HG02870 (cell line): Measurements from ENCODE around the gene SLBP.

Experiments used
- ATAC-seq: cut with Tn5 transposase; IDR thresholded peaks from one replicate; pipeline ENCODE4 v1.9.1; 2021; ENCODE audit warnings: mild to moderate bottlenecking, moderate library complexity; ENCODE audit not compliant: unreplicated experiment

The SLBP gene

DNA sequence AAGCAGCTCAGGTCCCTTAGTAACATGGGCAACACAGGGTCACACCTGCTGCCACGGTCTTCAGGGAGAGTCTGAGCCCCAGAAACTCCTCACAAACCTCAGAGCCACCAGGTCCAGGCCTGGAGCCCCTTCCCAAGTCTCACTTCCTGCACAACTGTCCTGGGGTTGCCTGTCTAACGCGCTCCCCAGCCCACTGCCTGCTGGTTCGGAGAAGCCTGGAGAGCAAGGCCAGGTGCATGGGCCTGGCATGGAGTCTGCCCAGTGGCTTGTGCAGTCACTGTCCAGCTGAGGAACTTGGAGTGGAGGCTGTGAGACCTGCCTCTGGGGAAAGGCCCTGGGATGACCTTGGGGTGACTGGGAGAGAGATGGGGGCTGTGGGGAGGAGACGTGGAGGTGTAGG, 56.0 kb downstream of the SLBP start:
- ATAC-seq: no peak

DNA sequence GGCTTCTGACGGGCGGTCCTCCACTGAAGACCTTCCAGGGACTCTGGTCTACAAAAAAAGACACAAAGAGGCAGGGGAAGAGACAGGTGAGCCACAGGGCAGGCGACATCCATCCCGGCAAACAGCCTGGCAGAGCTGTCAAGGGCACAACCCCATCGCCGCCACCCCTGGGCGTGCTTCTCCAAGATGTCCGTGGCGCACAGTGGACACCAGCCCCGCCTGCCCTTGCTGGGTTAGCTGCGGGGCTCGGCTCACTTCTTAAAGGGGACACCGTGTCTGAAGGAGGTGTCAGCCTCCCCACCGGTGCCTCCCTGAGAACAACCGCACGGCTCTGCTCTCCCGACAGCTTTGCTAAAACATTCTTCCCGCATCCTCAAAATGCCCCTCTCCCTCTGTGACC, 56.4 kb downstream of the SLBP start:
- no peak for ATAC-seq

GRCh38 chr4:1655081-1655480, 57.0 kb downstream of the SLBP start:
- ATAC-seq: no peak

DNA sequence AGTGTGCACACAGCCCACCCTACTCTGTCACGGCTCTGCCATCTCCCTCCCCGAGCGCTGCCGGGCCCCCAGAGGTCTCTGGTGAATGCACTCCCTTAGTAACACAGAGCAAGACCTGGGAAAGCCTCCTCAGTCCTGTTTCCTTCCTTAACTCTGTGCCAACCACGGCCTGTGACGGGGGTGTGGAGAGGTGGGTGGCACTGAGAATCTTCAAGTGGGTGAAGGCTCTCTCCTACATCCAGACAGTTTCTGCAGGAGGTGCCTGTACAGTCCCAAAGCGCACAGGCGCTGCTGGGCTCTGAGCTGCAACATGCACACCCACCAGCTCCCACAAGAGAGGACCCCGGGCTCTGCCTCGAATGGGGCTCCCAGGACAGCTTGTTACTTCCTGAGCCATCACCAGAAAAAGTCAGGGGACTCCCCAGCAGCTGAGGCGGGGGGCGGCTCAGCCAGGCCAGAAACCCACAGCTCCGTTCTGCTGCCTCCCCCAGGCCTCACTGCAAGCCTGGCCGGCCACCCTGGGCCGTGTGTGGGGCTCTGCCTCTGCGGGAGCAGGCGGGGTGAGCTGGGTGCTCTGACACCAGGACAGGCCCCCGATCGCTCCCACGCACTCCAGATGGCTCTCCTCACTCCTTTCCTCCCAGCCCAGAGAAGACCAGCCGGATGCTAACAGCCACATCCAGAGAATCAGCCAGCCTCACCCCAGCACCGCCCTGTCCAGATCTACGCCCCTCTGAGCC, 57.7 kb downstream of the SLBP start:
- ATAC-seq: no peak

- no peak for ATAC-seq
These were observed 58.3 kb downstream of the SLBP start for GRCh38 chr4:1653776-1654175.

- ATAC-seq: no peak
These were observed 60.0 kb downstream of the SLBP start for GRCh38 chr4:1652088-1652487.

- ATAC-seq: no peak
These were observed 60.5 kb downstream of the SLBP start for GRCh38 chr4:1651609-1652008.

- no peak for ATAC-seq
These were observed 63.2 kb downstream of the SLBP start for GRCh38 chr4:1648962-1649361.

- no peak for ATAC-seq
These were observed 64.7 kb downstream of the SLBP start for GRCh38 chr4:1647432-1647831.

DNA sequence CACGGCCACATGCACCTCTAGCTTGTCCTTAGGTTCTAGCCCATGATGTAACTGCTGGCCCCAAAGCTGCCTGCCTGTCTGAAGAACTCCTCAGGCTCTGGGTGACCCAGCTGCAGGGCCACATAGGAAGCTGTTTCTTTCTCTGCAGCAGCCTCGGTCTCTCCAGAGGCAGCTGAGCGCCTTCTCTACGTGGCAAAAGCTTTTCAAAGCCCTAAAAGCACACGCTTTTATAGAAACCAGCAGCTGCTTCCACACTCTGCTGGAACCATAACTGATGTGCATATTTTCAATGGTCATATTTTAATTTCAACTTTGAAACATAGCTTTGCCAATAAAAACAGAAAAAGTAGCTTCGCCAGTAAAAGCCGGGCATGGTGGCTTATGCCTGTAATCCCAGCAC, 65.4 kb downstream of the SLBP start:
- no peak for ATAC-seq

- no peak for ATAC-seq
These were observed 67.0 kb downstream of the SLBP start for GRCh38 chr4:1644891-1645657.

DNA sequence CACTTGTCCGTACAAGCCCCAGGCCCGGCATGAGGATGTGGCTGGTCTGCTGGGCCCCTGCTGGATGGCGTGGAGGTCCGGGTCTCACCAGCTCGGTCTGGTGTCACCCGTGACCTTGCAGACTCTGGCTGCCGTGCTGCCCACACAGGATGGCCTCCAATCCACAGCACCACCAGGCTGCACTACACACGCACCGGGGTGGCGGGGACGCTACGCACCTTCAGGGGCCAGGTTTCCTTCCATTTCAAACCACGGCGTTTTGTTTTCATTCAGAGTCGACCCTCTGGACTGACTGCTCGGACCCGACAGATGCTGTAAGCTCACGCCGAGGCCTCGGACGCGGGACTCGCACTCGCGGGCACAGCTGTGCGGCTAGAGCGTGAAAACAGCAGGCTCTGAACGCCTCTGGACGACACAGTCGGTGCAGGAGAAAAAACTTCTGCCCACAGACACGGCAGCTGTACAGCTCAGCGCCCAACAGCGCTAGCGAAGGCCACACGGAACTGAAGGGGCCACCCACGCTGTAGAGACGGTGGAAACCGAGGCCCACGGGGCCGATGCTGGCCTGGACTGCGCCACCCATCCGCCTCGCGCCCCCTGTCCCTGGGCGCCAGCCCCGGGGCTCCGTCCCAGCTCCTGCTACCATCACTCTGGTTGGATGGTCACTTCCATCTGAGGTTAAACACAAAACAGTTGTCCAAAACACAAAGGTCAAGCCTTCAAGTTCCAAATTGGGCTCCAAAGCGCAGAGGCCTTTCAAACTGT, 68.0 kb downstream of the SLBP start:
- no peak for ATAC-seq
